PFSK-1 (cell line): ENCODE results near the gene C9orf72.

Experiments used
- POLR2AphosphoS5 ChIP-seq: IDR thresholded peaks from 2 replicates; pipeline ENCODE4 v1.6.1; 2012; ENCODE audit warnings: low read depth, mild to moderate bottlenecking, control low read depth, low read length, moderate library complexity
- TAF1 ChIP-seq: IDR thresholded peaks from 2 replicates; pipeline ENCODE4 v1.6.1; 2012; ENCODE audit warnings: low read length, control low read depth, borderline replicate concordance; ENCODE audit not compliant: insufficient read depth

- TF ChIP-seq TAF1 (0 out of 2 replicates have a peak, but pooled peaks have one; percentile 46), POLR2AphosphoS5 (peak; percentile 37)
Measured at GRCh38 chr9:27573634-27574590, 631 bp upstream of the C9orf72 start.
